Raji (cell line): Measurements from ENCODE around the gene TACC2.

Source experiments
- POLR2A ChIP-seq: IDR thresholded peaks from 2 replicates; pipeline ENCODE4 v1.6.1; 2011; ENCODE audit warnings: low read depth, low read length, control low read depth; ENCODE audit not compliant: insufficient read depth

Gene TACC2

GRCh38 chr10:122060250-122060649, 71.3 kb downstream of the TACC2 start:
- TF ChIP-seq POLR2A, result no peak

GRCh38 chr10:122062831-122063674, 74.1 kb downstream of the TACC2 start:
- TF ChIP-seq POLR2A, result no peak

- TF ChIP-seq POLR2A, result no peak
These were observed 79.9 kb downstream of the TACC2 start for GRCh38 chr10:122068844-122069243.

- no peak for TF ChIP-seq POLR2A
These were observed 83.5 kb downstream of the TACC2 start for GRCh38 chr10:122072491-122072890.

- no peak for TF ChIP-seq POLR2A
These were observed 84.5 kb downstream of the TACC2 start for GRCh38 chr10:122073508-122073907.

GRCh38 chr10:122075171-122075570, 86.2 kb downstream of the TACC2 start:
- no peak for TF ChIP-seq POLR2A

DNA sequence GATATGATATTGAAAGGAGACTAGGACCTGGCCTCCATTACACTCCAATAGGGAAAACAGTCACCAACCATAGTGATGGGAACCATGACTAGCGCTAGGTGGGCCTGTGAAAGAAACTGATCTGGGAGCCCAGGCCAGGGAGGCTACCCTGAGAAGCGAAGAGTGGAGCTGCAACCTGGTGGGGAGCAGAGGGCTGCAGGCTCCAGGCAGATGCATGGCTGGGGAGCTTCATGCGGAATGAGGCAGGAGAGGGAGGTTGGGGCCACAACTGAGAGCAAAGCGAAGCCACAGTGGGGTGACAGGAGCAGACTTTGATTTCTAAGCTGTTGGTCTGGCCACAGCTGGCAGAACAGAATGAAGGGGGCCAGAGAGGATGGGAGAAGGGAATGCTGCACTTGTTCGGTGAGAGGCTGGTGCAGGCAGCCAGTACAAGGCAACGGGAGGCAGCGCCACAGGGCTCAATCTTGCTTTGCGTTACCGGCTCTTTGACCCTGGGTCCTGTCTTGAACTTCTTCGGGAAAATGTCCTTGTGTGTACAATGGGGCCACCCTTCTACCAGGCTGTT, 88.4 kb downstream of the TACC2 start:
- TF ChIP-seq POLR2A, result no peak

- no peak for TF ChIP-seq POLR2A
These were observed 89.4 kb downstream of the TACC2 start for GRCh38 chr10:122078326-122078725.

- no peak for TF ChIP-seq POLR2A
These were observed 90.2 kb downstream of the TACC2 start for GRCh38 chr10:122078965-122079795.

- no peak for TF ChIP-seq POLR2A
These were observed 93.9 kb downstream of the TACC2 start for GRCh38 chr10:122082616-122083477.

GRCh38 chr10:122083478-122084025, 94.6 kb downstream of the TACC2 start:
- no peak for TF ChIP-seq POLR2A

- no peak for TF ChIP-seq POLR2A
These were observed 95.5 kb downstream of the TACC2 start for GRCh38 chr10:122084286-122085041.

- TF ChIP-seq POLR2A, result no peak
These were observed 96.5 kb downstream of the TACC2 start for GRCh38 chr10:122085423-122085911.
